Transverse colon (tissue), 4 donors: ENCODE data around the gene KLHL41. TPM values are rescaled to one million over a fixed set of nuclear protein-coding genes. Genes with fewer than 3 reads are reported as not detected.
"Not testable (repeated sequence)": the region's sequence is repeated elsewhere in the genome, so short reads cannot be mapped to it uniquely, and the experiment has no call there.

ENCODE experiments used
- DNase-seq: peaks from one replicate; pipeline ENCODE4 v3.0.0-alpha.2; 2019
- H3K27ac ChIP-seq, 4 donors: fragments of 200-600 bp; sonication (generic); 2 replicates each; pipeline ENCODE4 v1.5.1; 2016 to 2018; ENCODE audit warnings: inconsistent platforms in 4 of 4
- H3K27me3 ChIP-seq: fragments of 200-600 bp; sonication (generic); 2 replicates; pipeline ENCODE4 v1.5.1; 2017; ENCODE audit warnings: inconsistent platforms
- H3K36me3 ChIP-seq, 4 donors: fragments of 200-600 bp; sonication (generic); 2 replicates each; pipeline ENCODE4 v1.5.1; 2017 to 2019; ENCODE audit warnings: inconsistent platforms in 4 of 4
- H3K4me1 ChIP-seq, 4 donors: fragments of 200-600 bp; sonication (generic); 2 replicates each; pipeline ENCODE4 v1.5.1; 2017 to 2020; ENCODE audit warnings: inconsistent platforms in 4 of 4
- H3K4me3 ChIP-seq, 4 donors: fragments of 200-600 bp; sonication (generic); 1 replicate in 1 of 4; 2 replicates in 3 of 4; pipeline versions ENCODE4 v1.5.1 to v1.6.1; 2017 to 2019; ENCODE audit warnings: inconsistent platforms in 4 of 4
- H3K9me3 ChIP-seq, 2 donors: fragments of 200-600 bp; sonication (generic); 2 replicates each; pipeline ENCODE4 v1.5.1; 2017 to 2019; ENCODE audit warnings: inconsistent platforms in 2 of 2
- EP300 ChIP-seq: sonication (generic); formaldehyde crosslinking; IDR thresholded peaks from one replicate; pipeline ENCODE4 v1.6.1; 2017; ENCODE audit warnings: antibody characterized with exemption, low read depth
- POLR2A ChIP-seq: fragments of 450-650 bp; IDR thresholded peaks from one replicate; pipeline ENCODE4 v1.6.1; 2016; ENCODE audit warnings: antibody characterized with exemption, mild to moderate bottlenecking, moderate library complexity
- POLR2AphosphoS5 ChIP-seq, 3 donors: sonication (generic); formaldehyde crosslinking; IDR thresholded peaks; one replicate each; pipeline ENCODE4 v1.6.1; 2016; ENCODE audit warnings: antibody characterized with exemption in 3 of 3
- WGBS, 2 donors: methylation state at CpG; one replicate each; pipeline ENCODE4 v1.1.5; 2018; ENCODE audit warnings: low coverage in 1 of 2; 5-methylcytosine and 5-hydroxymethylcytosine counted together
- in situ Hi-C, 4 donors: fragments of 200-750 bp; cut with MboI; loops; one replicate each; pipeline versions ENCODE4 v1.15.0 to v1.15.1; 2017; ENCODE audit warnings: low sequenced_read_pairs in 3 of 4, low pct_ligation_motif_present in 1 of 4, low pct_unique_long_range_greater_than_20kb in 1 of 4
- intact Hi-C: fragments of 100-400 bp; cut with DNase I; formaldehyde crosslinking; loops from one replicate; pipeline ENCODE4 v1.15.1; 2023; ENCODE audit warnings: low total_unique reads
- total RNA-seq, 4 donors: library from RNA; depleted of rRNA; stranded (reverse); fragments of >200 nt; gene quantifications; one replicate each; pipeline ENCODE4 v1.1.0, GENCODE V29; 2016
- TF ChIP-seq, protein P1 (sequence below), 5 experiments: fragments of 200-600 bp in 3 of 5; fragments of 450-650 bp in 2 of 5; sonication (generic) in 3 of 5; IDR thresholded peaks; 1 replicate in 2 of 5; 2 replicates in 3 of 5; pipeline ENCODE4 v1.5.1; 2016 to 2017; ENCODE audit warnings: antibody characterized with exemption in 5 of 5, inconsistent platforms in 3 of 5, mild to moderate bottlenecking in 2 of 5, moderate library complexity in 1 of 5

The KLHL41 gene
- total RNA-seq, 4 donors from 2014 or later = 1.1 to 3.4 TPM; not detected in 2

DNA sequence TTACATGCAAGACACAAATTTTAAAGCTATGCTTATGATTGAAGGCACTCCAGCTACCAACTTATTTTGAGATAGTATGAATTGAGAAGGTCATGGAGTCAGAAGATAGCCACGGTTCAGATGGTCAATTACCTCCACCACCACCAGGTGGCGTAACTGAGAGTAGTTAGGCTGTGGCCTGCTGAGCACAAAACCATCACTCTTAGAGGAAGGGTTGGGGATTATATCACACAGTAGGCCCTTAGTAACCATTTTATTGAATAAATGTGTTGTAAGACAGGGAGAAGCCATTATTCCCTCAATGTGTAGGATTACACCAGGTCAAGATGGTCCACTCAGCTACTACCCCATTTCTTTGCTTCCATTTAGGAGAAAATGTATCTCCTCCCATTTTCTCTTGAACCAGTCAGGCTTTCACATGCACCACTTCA, 18.8 kb downstream of the KLHL41 start:
- in situ Hi-C loops (no loop called here), intact Hi-C loops (no loop called here)
- DNase-seq = peak; percentile 73

DNA sequence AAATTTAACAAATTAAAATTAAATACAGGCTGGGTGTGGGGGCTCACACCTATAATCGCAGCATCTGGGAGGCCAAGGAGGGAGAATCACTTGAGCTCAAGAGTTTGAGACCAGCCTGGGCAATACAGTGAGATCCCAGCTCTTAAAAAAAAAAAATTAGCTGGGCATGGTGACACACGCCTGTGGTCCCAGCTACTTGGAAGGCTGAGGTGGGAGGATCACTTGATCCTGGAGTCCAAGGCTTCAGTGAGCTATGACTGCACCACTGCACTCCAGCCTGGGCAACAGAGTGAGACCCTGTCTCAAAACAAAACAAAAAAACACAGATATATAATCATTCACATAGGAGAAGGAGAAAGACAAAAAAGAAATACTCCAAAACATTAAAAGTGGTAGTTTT, 30.0 kb downstream of the KLHL41 start:
- intact Hi-C loops, DNase-seq, H3K4me3 ChIP-seq, H3K27me3 ChIP-seq, in situ Hi-C loops, H3K9me3 ChIP-seq, H3K27ac ChIP-seq, H3K4me1 ChIP-seq: not testable (repeated sequence)
- WGBS, 2 donors = 92 to 100% methylated on average over 2 of the region's 2 CpGs
- peaks cover 0 to 47% (median 7%) of the 10 kb centered on the region in 4 donors for H3K36me3 ChIP-seq

More for the DNA sequence above, 18.8 kb downstream of the KLHL41 start:
- Histone ChIP-seq H3K4me3 (no peak overlapping the region), H3K27ac (no peak overlapping the region), H3K9me3 (no peaks in the 10 kb centered on the region), H3K36me3 (peaks cover 0 to 12% (median 2%) of the 10 kb centered on the region in 4 donors), H3K27me3 (no peaks in the 10 kb centered on the region), H3K4me1 (no peaks in the 10 kb centered on the region)
- 3% methylated on average over 2 of the region's 2 CpGs; no CpG with 5 or more reads in 1 of the 2 donors for WGBS, 2 donors
- TF ChIP-seq EP300 (no peak), POLR2A (no peak)
- TF ChIP-seq, protein P1, sequence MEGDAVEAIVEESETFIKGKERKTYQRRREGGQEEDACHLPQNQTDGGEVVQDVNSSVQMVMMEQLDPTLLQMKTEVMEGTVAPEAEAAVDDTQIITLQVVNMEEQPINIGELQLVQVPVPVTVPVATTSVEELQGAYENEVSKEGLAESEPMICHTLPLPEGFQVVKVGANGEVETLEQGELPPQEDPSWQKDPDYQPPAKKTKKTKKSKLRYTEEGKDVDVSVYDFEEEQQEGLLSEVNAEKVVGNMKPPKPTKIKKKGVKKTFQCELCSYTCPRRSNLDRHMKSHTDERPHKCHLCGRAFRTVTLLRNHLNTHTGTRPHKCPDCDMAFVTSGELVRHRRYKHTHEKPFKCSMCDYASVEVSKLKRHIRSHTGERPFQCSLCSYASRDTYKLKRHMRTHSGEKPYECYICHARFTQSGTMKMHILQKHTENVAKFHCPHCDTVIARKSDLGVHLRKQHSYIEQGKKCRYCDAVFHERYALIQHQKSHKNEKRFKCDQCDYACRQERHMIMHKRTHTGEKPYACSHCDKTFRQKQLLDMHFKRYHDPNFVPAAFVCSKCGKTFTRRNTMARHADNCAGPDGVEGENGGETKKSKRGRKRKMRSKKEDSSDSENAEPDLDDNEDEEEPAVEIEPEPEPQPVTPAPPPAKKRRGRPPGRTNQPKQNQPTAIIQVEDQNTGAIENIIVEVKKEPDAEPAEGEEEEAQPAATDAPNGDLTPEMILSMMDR (IDR thresholded peaks at IDR 0.05) = peak; percentile 67 to 86 (median 81)

DNA sequence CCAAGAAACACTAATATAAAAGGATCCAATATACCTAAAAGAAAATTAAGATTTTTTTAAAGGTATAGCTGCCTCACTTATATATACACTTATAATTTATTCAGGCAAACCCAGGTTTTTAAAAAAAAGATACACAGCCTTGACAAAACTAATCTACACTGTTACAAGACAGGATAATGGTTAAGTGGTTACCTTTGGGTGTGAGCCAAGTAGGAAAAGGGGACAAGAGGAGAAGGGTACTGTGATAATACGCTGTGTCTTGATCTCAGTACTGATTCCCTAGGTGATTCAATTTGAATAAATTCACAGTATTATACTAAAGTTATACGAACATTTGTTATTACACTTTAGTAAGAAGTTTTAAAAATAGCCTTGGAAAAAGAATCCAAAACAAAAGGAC, 30.6 kb downstream of the KLHL41 start:
- Histone ChIP-seq H3K36me3 (peaks cover 0 to 47% (median 7%) of the 10 kb centered on the region in 4 donors), H3K27me3 (no peaks in the 10 kb centered on the region), H3K4me1 (no peaks in the 10 kb centered on the region), H3K27ac (no peak overlapping the region), H3K9me3 (no peaks in the 10 kb centered on the region), H3K4me3 (no peak overlapping the region)
- in situ Hi-C loops = no loop called here
- 85 to 90% methylated on average over 2 of the region's 2 CpGs for WGBS, 2 donors
- intact Hi-C loops = no loop called here
- TF ChIP-seq, protein P1 (IDR thresholded peaks at IDR 0.05) = no peak
- TF ChIP-seq POLR2A (no peak), EP300 (no peak)
- DNase-seq = no peak

DNA sequence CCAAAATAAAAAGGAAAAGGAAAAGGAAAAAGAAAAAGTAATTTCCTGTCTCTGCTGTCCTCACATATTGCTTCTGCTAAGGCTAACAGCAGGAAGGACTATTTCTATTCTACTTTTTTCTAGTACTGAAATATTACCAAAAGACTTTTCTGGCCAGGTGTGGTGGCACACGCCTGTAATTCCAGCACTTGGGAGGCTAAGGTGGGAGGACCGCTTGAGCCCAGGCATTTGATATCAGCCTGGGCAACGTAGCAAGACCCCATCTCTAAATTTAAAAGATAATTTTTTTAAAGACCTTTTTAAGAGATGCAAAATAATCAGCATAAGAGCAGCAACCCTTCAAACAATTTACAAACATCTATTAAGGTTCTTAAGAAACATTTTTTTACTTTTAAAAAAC, 32.9 kb downstream of the KLHL41 start:
- Histone ChIP-seq H3K27ac (no peak overlapping the region), H3K27me3 (no peaks in the 10 kb centered on the region), H3K9me3 (no peaks in the 10 kb centered on the region), H3K36me3 (peaks cover 0 to 60% (median 3%) of the 10 kb centered on the region in 4 donors), H3K4me1 (no peaks in the 10 kb centered on the region), H3K4me3 (no peak overlapping the region)
- in situ Hi-C loops = no loop called here
- 77 to 93% methylated on average over 3 of the region's 3 CpGs for WGBS, 2 donors
- no peak for DNase-seq
- TF ChIP-seq POLR2A (no peak), EP300 (no peak), POLR2AphosphoS5 (IDR thresholded peaks at IDR 0.05) (no peak)
- TF ChIP-seq, protein P1 (IDR thresholded peaks at IDR 0.05) = no peak
- intact Hi-C loops = no loop called here

DNA sequence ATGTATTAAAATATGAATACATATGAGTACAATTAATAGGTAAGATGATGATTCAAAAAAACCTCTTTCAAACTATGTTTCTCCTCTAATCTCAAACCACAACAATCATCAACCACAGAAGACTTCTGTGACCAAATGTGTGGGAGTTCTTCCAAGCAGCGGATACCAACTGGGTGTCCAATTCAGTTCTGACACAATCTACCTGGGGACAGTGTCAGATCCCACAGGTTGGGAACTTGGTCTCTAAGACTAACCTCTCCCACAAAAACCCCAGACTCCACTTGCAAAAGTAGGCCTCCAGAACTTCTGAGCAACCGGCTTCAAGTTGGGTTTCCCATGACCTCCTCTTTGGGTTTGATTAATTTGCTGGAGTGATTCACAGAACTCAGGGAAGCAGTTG, 37.3 kb downstream of the KLHL41 start:
- intact Hi-C loops = no loop called here
- peaks cover 0 to 46% (median 2%) of the 10 kb centered on the region in 4 donors for H3K36me3 ChIP-seq

More for the DNA sequence above, 37.3 kb downstream of the KLHL41 start:
- Histone ChIP-seq H3K4me1 (no peaks in the 10 kb centered on the region), H3K27ac (no peak overlapping the region), H3K4me3 (no peak overlapping the region), H3K9me3 (no peaks in the 10 kb centered on the region), H3K27me3 (no peaks in the 10 kb centered on the region)
- no peak for DNase-seq
- TF ChIP-seq POLR2AphosphoS5 (IDR thresholded peaks at IDR 0.05) = no peak
- TF ChIP-seq, protein P1 (IDR thresholded peaks at IDR 0.05) = no peak
- TF ChIP-seq POLR2A = no peak
- no peak for TF ChIP-seq EP300
- in situ Hi-C loops = no loop called here
- WGBS, 2 donors = 88 to 100% methylated on average over 1 to 2 of the region's 2 CpGs
